22Rv1 (cell line): ENCODE results near the gene TERT.

Source experiments
- CTCF ChIP-seq: fragments of 450-650 bp; IDR thresholded peaks from 2 replicates; pipeline ENCODE4 v1.5.1; 2017; ENCODE audit warnings: mild to moderate bottlenecking
- ZFX ChIP-seq: fragments of 450-650 bp; IDR thresholded peaks from 2 replicates; pipeline ENCODE4 v1.6.1; 2017; ENCODE audit warnings: antibody characterized with exemption, borderline replicate concordance

DNA sequence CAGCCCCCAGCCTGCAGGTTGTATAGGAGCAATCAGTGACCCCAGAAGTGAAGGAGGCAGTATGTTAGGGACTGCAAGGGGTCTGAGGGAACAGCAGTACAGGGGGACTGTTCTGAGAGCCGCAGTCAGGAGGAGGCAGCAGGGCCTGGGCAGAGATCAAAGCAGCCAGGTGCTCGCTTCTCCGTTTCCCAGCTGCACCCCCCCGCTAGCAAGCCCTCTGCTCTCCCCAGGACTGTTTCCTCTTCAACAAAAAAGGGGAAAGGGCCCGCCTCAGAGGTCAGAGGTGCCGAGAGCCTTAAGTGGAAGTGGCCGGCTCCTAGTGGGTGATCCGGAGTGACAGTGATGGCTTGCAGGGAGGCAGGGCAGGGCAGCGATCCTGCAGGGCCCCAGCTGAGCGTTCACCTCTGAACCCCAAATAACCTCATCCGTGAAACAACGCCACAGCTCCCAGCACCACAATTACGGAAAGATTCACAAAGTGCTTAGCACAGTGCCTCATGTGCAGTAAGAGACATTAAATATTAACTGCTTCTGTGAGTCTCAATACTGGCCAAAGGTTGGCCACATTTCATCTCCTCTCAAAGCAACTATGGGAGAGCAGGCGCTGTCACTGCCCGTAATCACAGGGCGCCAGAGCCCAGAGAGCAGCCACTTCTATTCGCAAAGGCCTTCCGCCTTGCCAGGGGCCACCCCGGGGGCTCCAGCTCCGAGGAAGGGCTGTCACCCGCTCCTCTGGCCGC is 42.1 kb upstream of the TERT start:
- TF ChIP-seq CTCF (no peak), ZFX (no peak)
